ENCODE data around the gene FCHO2.

The FCHO2 gene

GRCh38 chr5:73081093-73081492, 125.3 kb downstream of the FCHO2 start:
- no peak overlapping the region for H3K27ac ChIP-seq
- TF ChIP-seq CTCF (conservative IDR thresholded peaks at IDR 0.05): no peak

GRCh38 chr5:73088026-73088425, 132.2 kb downstream of the FCHO2 start:
- no peak overlapping the region for H3K27ac ChIP-seq
- no peak for TF ChIP-seq CTCF (conservative IDR thresholded peaks at IDR 0.05)

DNA sequence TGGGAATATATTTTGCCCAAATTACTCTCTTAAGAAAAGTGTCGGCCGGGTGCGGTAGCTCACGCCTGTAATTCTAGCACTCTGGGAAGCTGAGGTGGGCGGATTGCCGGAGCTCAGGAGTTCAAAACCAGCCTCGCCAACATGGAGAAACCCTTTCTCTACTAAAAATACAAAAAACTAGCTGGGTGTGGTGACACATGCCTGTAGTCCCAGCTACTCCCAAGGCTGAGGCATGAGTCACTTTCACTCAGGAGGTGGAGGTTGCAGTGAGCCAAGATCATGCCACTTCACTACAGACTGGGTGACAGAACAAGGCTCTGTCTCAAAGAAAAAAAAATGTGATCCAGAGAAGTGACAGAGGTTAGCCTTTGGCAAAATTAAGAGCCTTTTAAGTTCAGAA, 138.1 kb downstream of the FCHO2 start:
- no peak overlapping the region for H3K27ac ChIP-seq
- TF ChIP-seq CTCF (conservative IDR thresholded peaks at IDR 0.05): no peak

DNA sequence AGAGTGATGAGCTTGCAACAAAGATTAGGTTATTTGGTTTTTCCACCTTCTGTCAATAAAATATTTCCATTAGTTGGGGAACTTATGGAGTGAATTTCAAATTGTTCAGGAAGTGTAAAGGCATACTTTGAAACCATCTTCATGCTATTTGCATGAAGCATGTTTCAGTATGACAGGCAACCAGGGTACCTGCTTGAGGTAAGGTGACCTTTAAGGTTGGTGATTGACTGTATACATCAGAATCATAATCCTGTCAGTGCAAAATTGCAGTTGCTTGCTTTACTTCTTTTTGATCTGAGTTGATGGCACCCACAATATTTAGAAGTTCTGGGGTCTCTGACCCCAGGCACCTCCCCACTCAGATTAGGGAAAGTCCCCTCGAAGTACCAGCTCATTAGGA, 138.6 kb downstream of the FCHO2 start:
- H3K27ac ChIP-seq: no peak overlapping the region
- no peak for TF ChIP-seq CTCF (conservative IDR thresholded peaks at IDR 0.05)

GRCh38 chr5:73095564-73096238, 139.9 kb downstream of the FCHO2 start:
- TF ChIP-seq CTCF (conservative IDR thresholded peaks at IDR 0.05): no peak

DNA sequence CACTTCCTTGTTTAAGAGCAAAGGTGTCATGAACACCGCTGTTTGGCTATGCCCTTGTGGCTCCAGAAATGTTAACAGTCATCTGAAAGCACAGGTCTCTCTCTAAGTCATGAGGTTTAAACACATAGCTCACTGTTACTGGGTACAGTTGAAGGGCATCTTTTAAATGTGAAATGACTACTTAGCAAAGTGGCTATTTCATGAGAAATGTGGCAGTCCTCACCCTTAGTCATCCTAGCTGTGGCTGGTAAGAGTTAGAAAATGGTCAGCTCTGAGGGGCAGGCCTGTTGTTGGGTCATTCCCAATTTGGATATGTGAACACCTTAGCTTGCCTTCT, 140.4 kb downstream of the FCHO2 start:
- TF ChIP-seq CTCF (conservative IDR thresholded peaks at IDR 0.05): no peak
- no peak overlapping the region for H3K27ac ChIP-seq

More at GRCh38 chr5:73095564-73096238, 139.9 kb downstream of the FCHO2 start:
- no peak overlapping the region for H3K27ac ChIP-seq

- TF ChIP-seq CTCF (conservative IDR thresholded peaks at IDR 0.05): no peak
- H3K27ac ChIP-seq: no peak overlapping the region
Observed at GRCh38 chr5:73097740-73098139, 141.9 kb downstream of the FCHO2 start.
